Testis (tissue), 2 donors: ENCODE data around the gene HIF1A.

ENCODE experiments used
- CTCF ChIP-seq, 3 experiments: fragments of 450-650 bp in 2 of 3; fragments of 200-600 bp in 1 of 3; sonication (generic) in 1 of 3; IDR thresholded peaks; one replicate each; pipeline ENCODE4 v1.5.1; 2016 to 2019; ENCODE audit warnings: antibody characterized with exemption in 3 of 3, mild to moderate bottlenecking in 2 of 3, moderate library complexity in 1 of 3
- POLR2A ChIP-seq: fragments of 450-650 bp; IDR thresholded peaks from one replicate; pipeline ENCODE4 v1.6.1; 2017; ENCODE audit warnings: antibody characterized with exemption, mild to moderate bottlenecking, moderate library complexity

GRCh38 chr14:61768240-61768639 lies 72.9 kb downstream of the HIF1A start:
- no peak for TF ChIP-seq CTCF (IDR thresholded peaks at IDR 0.05)
- TF ChIP-seq POLR2A, result no peak
